Left lung (tissue), 10 donors: Measurements from ENCODE around the gene MTHFD1L. TPM values are rescaled to one million over a fixed set of nuclear protein-coding genes. Genes with fewer than 3 reads are reported as not detected.

Experiments used
- ATAC-seq: fragments of 200-7000 bp; cut with Tn5 transposase; one replicate; pipeline ENCODE4 v1.9.1; 2020; ENCODE audit warnings: moderate library complexity
- DNase-seq, 4 donors: peaks; one replicate each; pipeline ENCODE4 v3.0.0-alpha.2; 2013 to 2020
- H3K27ac ChIP-seq, 2 donors: fragments of 200-600 bp; sonication (generic) in 1 of 2; one replicate each; pipeline versions ENCODE4 v1.5.0 to v1.8.0; 2020 to 2021
- H3K27me3 ChIP-seq, 2 donors: fragments of 200-600 bp; sonication (generic) in 1 of 2; one replicate each; pipeline versions ENCODE4 v1.5.0 to v1.8.0; 2020 to 2021
- H3K36me3 ChIP-seq, 2 donors: fragments of 200-600 bp; sonication (generic) in 1 of 2; one replicate each; pipeline versions ENCODE4 v1.5.0 to v1.8.0; 2020 to 2021
- H3K4me1 ChIP-seq, 2 donors: fragments of 200-600 bp; one replicate each; pipeline ENCODE4 v1.8.0; 2021
- H3K4me3 ChIP-seq, 2 donors: fragments of 200-600 bp; sonication (generic) in 1 of 2; one replicate each; pipeline versions ENCODE4 v1.5.0 to v1.8.0; 2020 to 2021; ENCODE audit warnings: mild to moderate bottlenecking in 1 of 2
- H3K9me3 ChIP-seq, 2 donors: fragments of 200-600 bp; sonication (generic) in 1 of 2; one replicate each; pipeline versions ENCODE4 v1.5.0 to v1.8.0; 2020 to 2021
- CTCF ChIP-seq, 2 donors: fragments of 200-600 bp; sonication (generic) in 1 of 2; IDR thresholded peaks; one replicate each; pipeline versions ENCODE4 v1.5.0 to v1.8.0; 2021; ENCODE audit warnings: antibody characterized with exemption in 2 of 2
- intact Hi-C, 2 donors: fragments of 100-400 bp; cut with DNase I; formaldehyde crosslinking; loops; one replicate each; pipeline versions ENCODE4 v1.11.2 to v1.14.2; 2022
- polyA plus RNA-seq, 6 donors: library from polyadenylated mRNA; unstranded; fragments of 120-200 nt; gene quantifications; one replicate each; pipeline ENCODE4 v1.2.1, GENCODE V29; 2013; ENCODE audit not compliant: insufficient read length in 6 of 6
- total RNA-seq, 2 donors: library from RNA; stranded (reverse); fragmentation: NEBNext Ultra II Directional; extraction: Animal tissue kit (Norgen Biotek cat#: 25700); gene quantifications; one replicate each; pipeline ENCODE4 v1.2.1, GENCODE V29; 2021
- donor health status: DM: no; HTN: yes; CAD: no.
- donor health status: DM: no; HTN: no; CAD: no.

The MTHFD1L gene
- total and polyA plus RNA-seq, 8 donors = 11.9 to 38.2 (median 16.0) TPM

- Histone ChIP-seq H3K4me3 (no peak overlapping the region), H3K27me3 (no peaks in the 10 kb centered on the region), H3K27ac (no peak overlapping the region), H3K4me1 (no peaks in the 10 kb centered on the region), H3K9me3 (no peaks in the 10 kb centered on the region), H3K36me3 (no peaks in the 10 kb centered on the region)
- ATAC-seq (no peak), DNase-seq (no peak)
- intact Hi-C loops = no loop called here
- no peak for TF ChIP-seq CTCF (IDR thresholded peaks at IDR 0.05)
These were observed 237.8 kb downstream of the MTHFD1L start for GRCh38 chr6:151103266-151103665.

- Histone ChIP-seq H3K27me3 (no peaks in the 10 kb centered on the region), H3K9me3 (no peaks in the 10 kb centered on the region), H3K4me3 (no peak overlapping the region), H3K4me1 (no peaks in the 10 kb centered on the region), H3K36me3 (no peaks in the 10 kb centered on the region), H3K27ac (no peak overlapping the region)
- intact Hi-C loops = no loop called here
- no peak for DNase-seq
- ATAC-seq = no peak
- no peak for TF ChIP-seq CTCF (IDR thresholded peaks at IDR 0.05)
These were observed 242.5 kb downstream of the MTHFD1L start for GRCh38 chr6:151107897-151108427.

- H3K4me1 ChIP-seq = no peaks in the 10 kb centered on the region
- TF ChIP-seq CTCF (IDR thresholded peaks at IDR 0.05) = no peak
- DNase-seq (no peak), ATAC-seq (no peak)
- intact Hi-C loops = no loop called here
- H3K4me3 ChIP-seq = no peak overlapping the region
- no peak overlapping the region for H3K27ac ChIP-seq
- no peaks in the 10 kb centered on the region for H3K9me3 ChIP-seq
- H3K27me3 ChIP-seq = no peaks in the 10 kb centered on the region
- no peaks in the 10 kb centered on the region for H3K36me3 ChIP-seq
These were observed 243.0 kb downstream of the MTHFD1L start for GRCh38 chr6:151108548-151108947.

- Histone ChIP-seq H3K4me3 (no peak overlapping the region), H3K27ac (no peak overlapping the region), H3K9me3 (no peaks in the 10 kb centered on the region), H3K36me3 (no peaks in the 10 kb centered on the region), H3K4me1 (no peaks in the 10 kb centered on the region), H3K27me3 (no peaks in the 10 kb centered on the region)
- intact Hi-C loops = no loop called here
- no peak for TF ChIP-seq CTCF (IDR thresholded peaks at IDR 0.05)
- no peak for ATAC-seq
- no peak for DNase-seq
These were observed 243.9 kb downstream of the MTHFD1L start for GRCh38 chr6:151109361-151109760.

GRCh38 chr6:151109869-151110575, 244.5 kb downstream of the MTHFD1L start:
- intact Hi-C loops = no loop called here
- no peak for TF ChIP-seq CTCF (IDR thresholded peaks at IDR 0.05)
- H3K36me3 ChIP-seq = no peaks in the 10 kb centered on the region
- no peak overlapping the region for H3K4me3 ChIP-seq
- H3K4me1 ChIP-seq = no peaks in the 10 kb centered on the region
- H3K9me3 ChIP-seq = no peaks in the 10 kb centered on the region
- DNase-seq (peak in 2 of 4 donors; percentile 30 to 38), ATAC-seq (no peak)
- no peak overlapping the region for H3K27ac ChIP-seq
- no peaks in the 10 kb centered on the region for H3K27me3 ChIP-seq
